Measurements from ENCODE around the gene SPATA2. TPM values are rescaled to one million over a fixed set of nuclear protein-coding genes. Genes with fewer than 3 reads are reported as not detected.

Gene SPATA2
- total and polyA plus RNA-seq, 2 experiments from 2014 or later = 3.1 to 4.6 TPM

DNA sequence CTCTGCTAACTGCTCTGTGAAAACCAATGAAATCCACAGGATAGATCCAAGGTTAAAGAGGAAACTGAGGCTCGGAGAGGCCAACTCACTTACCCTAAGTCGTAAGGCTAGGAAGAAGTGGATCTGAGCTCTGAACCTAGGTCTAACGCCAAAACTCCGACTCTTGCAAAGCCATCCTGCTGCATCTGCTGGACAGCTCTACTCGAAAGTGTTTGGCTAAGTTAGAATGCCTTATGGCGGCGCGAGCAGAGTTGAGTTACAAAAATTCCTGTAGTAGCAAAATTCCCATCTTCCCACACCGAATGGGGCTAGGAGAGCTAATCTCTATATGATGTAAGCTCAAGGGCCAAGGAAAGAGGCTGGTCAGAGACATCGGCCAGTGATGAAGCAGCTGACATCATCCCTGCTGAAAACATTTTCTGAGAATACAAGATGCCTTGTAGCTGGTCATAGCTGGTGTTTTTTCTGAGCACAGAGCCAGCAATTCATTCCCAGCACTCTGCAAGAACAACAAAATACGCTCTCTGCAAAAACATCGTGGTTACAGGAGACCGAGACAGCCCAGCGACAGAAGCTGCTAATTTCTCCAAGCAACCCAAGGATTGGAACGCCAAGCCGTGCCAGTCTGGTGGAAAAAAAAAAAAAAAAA is 1.8 kb downstream of the SPATA2 start:
- peak; percentile 49 for DNase-seq
- no peaks in the 10 kb centered on the region for H4K20me1 ChIP-seq (ENCODE audit: insufficient read depth)
- in situ Hi-C loops (cut with MboI) = no loop called here

DNA sequence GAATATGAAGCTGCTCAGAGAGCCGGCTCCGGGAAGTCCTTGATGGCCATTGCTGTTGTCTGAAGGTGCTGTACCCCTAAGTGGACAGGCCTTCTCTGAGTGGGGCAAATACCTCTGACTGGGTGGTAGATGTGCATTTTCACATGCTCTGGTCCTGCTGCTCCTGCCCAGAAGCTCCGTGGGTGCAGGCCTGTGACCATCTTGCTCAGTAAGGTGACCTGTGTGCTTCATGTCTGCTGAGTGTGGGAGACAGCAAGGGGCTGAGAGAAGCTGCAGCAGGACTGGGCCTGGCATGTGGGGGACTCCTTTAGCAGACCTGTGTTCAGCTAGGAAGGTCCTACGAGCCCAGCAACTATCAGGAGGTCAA is 5.0 kb downstream of the SPATA2 start:
- no peak overlapping the region for H3K4me3 ChIP-seq
- in situ Hi-C loops (cut with MboI) = no loop called here
- peaks cover 3% of the 10 kb centered on the region; the same call in 1 of the 2 replicates for H3K36me3 ChIP-seq (ENCODE audit: low read depth)
- no peaks in the 10 kb centered on the region for H4K20me1 ChIP-seq (ENCODE audit: insufficient read depth)
- 85 to 88% methylated on average over 4 of the region's 4 CpGs for WGBS, 2 experiments (ENCODE audit: low coverage in 1 of 2, low lambda C conversion rate in 2 of 2, missing lambda C conversion rate in 2 of 2)
- H3K4me1 ChIP-seq (ENCODE audit: insufficient read depth) = peaks cover 11% of the 10 kb centered on the region
- no peaks in the 10 kb centered on the region for H3K27me3 ChIP-seq (replicated peaks; ENCODE audit: insufficient read depth)
- peaks cover 79% of the 10 kb centered on the region for H3K79me2 ChIP-seq (ENCODE audit: insufficient read depth)
- H3K9me2 ChIP-seq (ENCODE audit: insufficient read depth) = no peaks in the 10 kb centered on the region
- no peak for TF ChIP-seq EZH2phosphoT487 (IDR thresholded peaks at IDR 0.05; ENCODE audit: insufficient read depth, low read depth)
- TF ChIP-seq EZH2 (IDR thresholded peaks at IDR 0.05; ENCODE audit: insufficient read depth, poor library complexity, severe bottlenecking) = no peak
- H3F3A ChIP-seq (ENCODE audit: insufficient read depth) = no peaks in the 10 kb centered on the region
- H3K9me3 ChIP-seq (ENCODE audit: low read depth) = no peaks in the 10 kb centered on the region
- no peak overlapping the region for H2AFZ ChIP-seq
- no peak overlapping the region for H3K9ac ChIP-seq
- DNase-seq = no peak
- no peak overlapping the region for H3K4me2 ChIP-seq (ENCODE audit: unreplicated experiment)
- H3K27ac ChIP-seq = no peak overlapping the region

More for the DNA sequence above, 1.8 kb downstream of the SPATA2 start:
- Histone ChIP-seq H3K4me1 (ENCODE audit: insufficient read depth) (peaks cover 21% of the 10 kb centered on the region), H3K4me3 (peak overlapping the region; percentile 91), H2AFZ (no peak overlapping the region), H3K79me2 (ENCODE audit: insufficient read depth) (peaks cover 68% of the 10 kb centered on the region), H3K9ac (peak overlapping the region; percentile 93), H3K9me3 (ENCODE audit: low read depth) (no peaks in the 10 kb centered on the region), H3K27me3 (replicated peaks; ENCODE audit: insufficient read depth) (no peaks in the 10 kb centered on the region), H3K27ac (0 out of 2 replicates have a peak overlapping the region, but pooled peaks have one; percentile 1), H3K4me2 (ENCODE audit: unreplicated experiment) (peak overlapping the region; percentile 95), H3K9me2 (ENCODE audit: insufficient read depth) (no peaks in the 10 kb centered on the region), H3K36me3 (ENCODE audit: low read depth) (no peaks in the 10 kb centered on the region), H3F3A (ENCODE audit: insufficient read depth) (no peaks in the 10 kb centered on the region)
- 65 to 68% methylated on average over 16 of the region's 16 CpGs for WGBS, 2 experiments (ENCODE audit: low coverage in 1 of 2, low lambda C conversion rate in 2 of 2, missing lambda C conversion rate in 2 of 2)
- TF ChIP-seq EZH2 (IDR thresholded peaks at IDR 0.05; ENCODE audit: insufficient read depth, poor library complexity, severe bottlenecking) (no peak), EZH2phosphoT487 (IDR thresholded peaks at IDR 0.05; ENCODE audit: insufficient read depth, low read depth) (no peak)

DNA sequence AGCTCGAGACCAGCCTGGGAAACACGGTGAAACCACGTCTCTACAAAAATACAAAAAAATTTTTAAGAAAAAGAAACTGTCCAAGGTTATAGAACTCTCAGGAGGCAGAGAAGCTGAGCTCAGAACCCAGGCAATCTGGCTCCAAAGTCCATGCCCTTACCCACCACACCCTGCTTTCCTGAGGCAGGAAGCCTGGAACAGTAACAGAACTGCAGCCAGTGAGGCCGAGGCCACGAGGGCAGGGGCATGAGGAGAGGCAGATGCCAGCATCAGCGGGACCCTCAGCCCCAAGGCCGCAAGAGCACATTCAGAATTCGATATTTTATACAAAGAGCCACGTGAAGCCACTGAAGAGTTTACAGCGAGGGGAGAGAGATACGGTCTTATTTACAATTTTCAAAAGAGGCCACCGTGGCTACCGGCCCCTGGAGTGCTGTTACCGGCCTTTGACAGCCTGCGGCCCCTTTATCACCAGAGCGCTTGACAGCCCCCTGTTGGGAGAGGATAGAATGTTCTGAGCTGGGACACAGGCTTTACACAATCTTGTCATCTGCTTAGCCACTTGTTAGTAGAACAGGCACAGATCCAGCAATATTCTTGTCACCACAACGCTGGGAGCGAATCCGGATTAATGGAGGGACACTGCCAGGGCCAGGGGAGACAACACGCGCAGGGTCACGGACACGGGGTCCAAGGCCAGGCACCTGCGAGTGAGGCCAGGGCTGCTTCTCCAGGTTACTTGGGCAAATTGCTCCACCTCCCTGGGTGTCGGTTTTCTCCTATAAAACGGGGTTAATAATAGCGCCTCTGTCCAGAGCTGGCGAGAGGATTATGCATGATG is 5.6 kb downstream of the SPATA2 start:
- no peaks in the 10 kb centered on the region for H3F3A ChIP-seq (ENCODE audit: insufficient read depth)
- peaks cover 8% of the 10 kb centered on the region; the same call in 1 of the 2 replicates for H3K36me3 ChIP-seq (ENCODE audit: low read depth)
- no peaks in the 10 kb centered on the region for H3K27me3 ChIP-seq (replicated peaks; ENCODE audit: insufficient read depth)
- TF ChIP-seq EZH2phosphoT487 (IDR thresholded peaks at IDR 0.05; ENCODE audit: insufficient read depth, low read depth) (no peak), EZH2 (IDR thresholded peaks at IDR 0.05; ENCODE audit: insufficient read depth, poor library complexity, severe bottlenecking) (no peak)
- H3K4me1 ChIP-seq (ENCODE audit: insufficient read depth) = peaks cover 11% of the 10 kb centered on the region
- in situ Hi-C loops (cut with MboI) = no loop called here
- H3K4me3 ChIP-seq = no peak overlapping the region
- DNase-seq = no peak
- no peak overlapping the region for H2AFZ ChIP-seq
- no peak overlapping the region for H3K4me2 ChIP-seq (ENCODE audit: unreplicated experiment)
- H3K9me3 ChIP-seq (ENCODE audit: low read depth) = no peaks in the 10 kb centered on the region
- H4K20me1 ChIP-seq (ENCODE audit: insufficient read depth) = no peaks in the 10 kb centered on the region
- no peaks in the 10 kb centered on the region for H3K9me2 ChIP-seq (ENCODE audit: insufficient read depth)
- no peak overlapping the region for H3K27ac ChIP-seq
- H3K9ac ChIP-seq = no peak overlapping the region
- 79 to 81% methylated on average over 28 of the region's 28 CpGs for WGBS, 2 experiments (ENCODE audit: low coverage in 1 of 2, low lambda C conversion rate in 2 of 2, missing lambda C conversion rate in 2 of 2)
- peaks cover 73% of the 10 kb centered on the region for H3K79me2 ChIP-seq (ENCODE audit: insufficient read depth)

DNA sequence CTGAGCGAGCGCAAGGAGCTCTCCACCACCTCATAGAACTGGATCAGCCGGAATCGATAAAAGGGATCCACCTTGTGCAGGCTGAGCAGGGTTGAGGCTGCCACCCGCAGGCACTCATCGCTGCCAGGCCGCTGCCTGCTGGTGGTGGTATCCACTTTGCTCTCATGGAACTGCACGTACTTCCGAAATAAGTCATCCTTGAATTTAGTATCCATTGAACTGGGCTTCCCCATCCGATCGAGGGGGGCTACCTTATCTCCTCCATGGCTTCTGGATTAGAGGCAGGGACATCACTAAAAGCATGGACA is 7.1 kb downstream of the SPATA2 start:
- WGBS, 2 experiments (ENCODE audit: low coverage in 1 of 2, low lambda C conversion rate in 2 of 2, missing lambda C conversion rate in 2 of 2) = 98% methylated on average over 9 to 11 of the region's 11 CpGs
- no peak overlapping the region for H3K27ac ChIP-seq
- H3K79me2 ChIP-seq (ENCODE audit: insufficient read depth) = peaks cover 58% of the 10 kb centered on the region
- TF ChIP-seq EZH2phosphoT487 (IDR thresholded peaks at IDR 0.05; ENCODE audit: insufficient read depth, low read depth) = no peak
- no peak for TF ChIP-seq EZH2 (IDR thresholded peaks at IDR 0.05; ENCODE audit: insufficient read depth, poor library complexity, severe bottlenecking)
- no peaks in the 10 kb centered on the region for H3F3A ChIP-seq (ENCODE audit: insufficient read depth)
- no peak overlapping the region for H3K4me2 ChIP-seq (ENCODE audit: unreplicated experiment)
- H3K4me1 ChIP-seq (ENCODE audit: insufficient read depth) = peaks cover under 1% of the 10 kb centered on the region; the same call in 1 of the 2 replicates
- peaks cover 18% of the 10 kb centered on the region; the same call in 1 of the 2 replicates for H3K36me3 ChIP-seq (ENCODE audit: low read depth)
- no peaks in the 10 kb centered on the region for H3K9me2 ChIP-seq (ENCODE audit: insufficient read depth)
- DNase-seq = no peak
- no peak overlapping the region for H3K9ac ChIP-seq
- no peaks in the 10 kb centered on the region for H3K27me3 ChIP-seq (replicated peaks; ENCODE audit: insufficient read depth)
- no peaks in the 10 kb centered on the region for H4K20me1 ChIP-seq (ENCODE audit: insufficient read depth)
- no peaks in the 10 kb centered on the region for H3K9me3 ChIP-seq (ENCODE audit: low read depth)
- in situ Hi-C loops (cut with MboI) = no loop called here
- no peak overlapping the region for H2AFZ ChIP-seq
- H3K4me3 ChIP-seq = no peak overlapping the region

Measured in GM23248 (cell line).